ENCODE results near the gene UBE2D3.
A peak's percentile ranks its signal among the peaks of the same experiment; 100 is the strongest.
"Not testable (repeated sequence)": the region's sequence is repeated elsewhere in the genome, so short reads cannot be mapped to it uniquely, and the experiment has no call there.

The UBE2D3 gene

DNA sequence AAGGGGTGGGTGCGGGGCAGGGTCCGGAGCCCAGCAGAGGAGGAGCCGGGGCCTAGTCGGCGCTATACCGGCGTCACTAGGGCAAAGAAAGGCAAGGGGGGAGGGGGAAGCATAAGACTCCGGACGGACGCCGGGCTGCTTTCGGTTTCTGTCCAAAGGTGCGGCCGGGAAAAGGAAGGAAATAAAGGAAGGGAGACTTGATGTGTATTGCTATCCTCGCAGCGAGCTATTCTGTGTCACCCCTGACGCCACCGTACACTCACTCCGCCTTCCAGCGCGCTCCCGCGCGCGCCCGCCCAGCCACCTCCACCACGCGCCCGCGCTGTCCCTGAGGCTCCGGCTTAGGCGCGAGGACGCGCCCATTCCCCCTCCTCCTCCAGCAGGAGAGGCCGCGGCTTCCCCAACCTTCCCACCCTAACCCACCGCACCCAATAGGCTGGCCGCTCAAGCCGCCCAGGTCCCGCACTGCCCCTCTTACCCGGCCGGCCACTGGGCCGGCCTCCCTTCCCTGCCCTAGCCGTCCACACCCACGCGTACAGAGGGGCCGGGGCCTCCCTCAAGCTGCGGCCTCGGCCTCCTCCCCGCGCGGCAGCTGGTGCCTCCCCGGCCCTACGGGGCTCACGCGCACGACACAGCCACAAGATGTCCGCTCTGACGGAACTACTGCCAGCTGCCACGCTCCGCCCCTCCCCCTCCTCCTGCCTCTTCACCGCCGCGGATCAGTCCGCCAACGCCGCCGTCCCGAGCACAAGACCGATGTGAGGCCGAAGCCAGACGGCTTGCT, at the start of gene UBE2D3:
Gene UBE2D3, minus strand, starts transcription at position 662 of the 784 bp plus-strand sequence. CDS start 1,043 bp downstream, outside the sequence.
- DNase-seq: peak; percentile 96 to 99 (median 98)

DNA sequence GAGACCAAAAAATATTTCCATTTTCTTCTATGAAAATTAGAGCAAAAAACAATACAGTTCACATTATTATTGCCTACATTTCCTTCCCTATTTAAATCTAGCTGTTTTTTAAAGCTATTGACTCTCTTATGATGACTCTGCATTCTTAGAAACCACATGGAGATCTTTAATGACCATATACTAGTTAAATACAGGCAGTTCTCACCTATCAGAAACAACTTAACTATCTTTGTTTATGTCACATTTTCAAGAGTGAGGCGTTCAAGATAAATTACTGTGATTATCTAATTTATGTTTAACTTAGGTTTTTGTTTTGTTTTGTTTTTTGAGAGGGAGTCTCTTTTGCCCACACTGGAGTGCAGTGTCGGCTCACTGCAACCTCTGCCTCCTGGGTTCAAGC, 44.4 kb upstream of the UBE2D3 start:
- no peak for DNase-seq

GRCh38 chr4:102869569-102870197, 42.3 kb upstream of the UBE2D3 start:
- DNase-seq: no peak

- DNase-seq: peak; percentile 80 to 98 (median 98)
Observed at GRCh38 chr4:102868781-102869568, 41.6 kb upstream of the UBE2D3 start, which contains the start of gene CISD2. Gene CISD2, plus strand, starts transcription at chr4:102868992. Its CDS starts 93 bp downstream, at chr4:102869085.

GRCh38 chr4:102868153-102868780, 40.9 kb upstream of the UBE2D3 start:
- DNase-seq: no peak

DNA sequence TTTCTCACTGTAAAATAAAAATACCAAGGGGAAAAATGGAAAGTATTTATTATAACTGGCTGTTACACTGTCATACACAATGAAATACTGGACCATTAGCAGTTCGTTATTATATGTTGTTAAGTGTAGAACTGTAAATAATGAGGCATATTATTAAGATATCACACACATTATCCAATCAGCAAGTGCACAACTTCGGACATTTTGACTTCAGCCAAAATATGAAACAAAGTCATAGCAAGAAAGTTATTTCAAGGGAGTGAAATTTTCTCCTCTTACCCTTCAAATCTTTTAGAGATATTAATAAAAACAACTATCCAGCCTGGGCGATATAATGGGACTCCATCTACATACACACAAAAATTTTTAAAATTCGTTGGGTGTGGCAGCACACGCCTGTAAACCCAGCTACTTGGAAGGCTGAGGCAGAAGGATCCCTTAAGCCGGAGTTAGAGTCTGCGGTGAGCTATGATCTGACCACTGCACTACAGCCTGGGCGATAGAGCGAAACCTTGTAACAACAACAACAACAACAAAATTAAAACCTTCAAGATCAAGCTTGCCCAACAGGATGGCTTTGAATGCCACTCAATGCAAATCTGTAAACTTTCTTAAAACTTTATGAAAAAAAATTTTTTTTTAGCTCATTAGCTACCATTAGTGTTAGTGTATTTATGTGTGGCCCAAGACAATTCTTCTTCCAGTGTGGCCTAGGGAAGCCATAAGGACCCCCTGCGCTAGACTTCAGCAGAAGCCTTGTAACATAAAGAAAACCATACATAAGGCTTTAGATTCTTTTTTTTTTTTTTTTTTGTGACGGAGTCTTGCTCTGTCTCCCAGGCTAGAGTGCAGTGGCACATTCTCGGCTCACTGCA, 40.2 kb upstream of the UBE2D3 start:
- DNase-seq: peak in 2 of 3 experiments; percentile 6 to 52

DNA sequence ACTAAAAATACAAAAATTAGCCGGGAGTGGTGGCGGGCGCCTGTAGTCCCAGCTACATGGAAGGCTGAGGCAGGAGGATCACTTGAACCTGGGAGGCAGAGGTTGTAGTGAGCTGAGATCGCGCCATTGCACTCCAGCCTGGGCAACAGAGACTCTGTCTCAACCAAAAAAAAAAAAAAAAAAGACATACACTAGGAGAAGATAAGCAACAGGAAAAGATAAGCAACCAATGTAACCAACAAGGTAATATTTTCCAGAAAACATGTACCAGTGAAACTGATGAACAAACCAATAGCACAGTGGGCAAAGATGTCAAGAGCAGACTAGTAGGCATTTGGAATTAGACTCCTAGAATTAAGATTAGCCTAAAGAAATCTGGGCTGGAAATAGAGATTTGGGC, 38.0 kb upstream of the UBE2D3 start:
- not testable (repeated sequence) for DNase-seq

DNA sequence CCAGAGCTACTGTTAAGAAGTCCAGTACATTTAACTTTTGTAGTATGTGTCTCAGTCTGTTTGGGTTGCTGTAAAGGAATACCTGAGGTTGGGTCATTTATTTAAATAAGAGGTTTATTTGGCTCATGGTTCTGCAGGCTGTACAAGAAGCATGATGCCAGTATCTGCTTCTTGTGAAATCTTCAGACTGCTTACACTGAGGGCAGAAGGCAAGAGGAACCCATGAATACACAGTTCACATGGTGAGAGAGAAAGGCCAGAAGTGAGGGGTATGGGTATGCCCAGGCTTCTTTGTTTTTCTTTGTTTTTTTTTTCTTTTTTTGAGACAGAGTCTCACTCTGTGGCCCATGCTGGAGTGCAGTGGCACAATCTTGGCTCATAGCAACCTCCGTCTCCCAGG, 35.4 kb upstream of the UBE2D3 start:
- DNase-seq: no peak

- no peak for DNase-seq
Observed at GRCh38 chr4:102862016-102862415, 34.7 kb upstream of the UBE2D3 start.

DNA sequence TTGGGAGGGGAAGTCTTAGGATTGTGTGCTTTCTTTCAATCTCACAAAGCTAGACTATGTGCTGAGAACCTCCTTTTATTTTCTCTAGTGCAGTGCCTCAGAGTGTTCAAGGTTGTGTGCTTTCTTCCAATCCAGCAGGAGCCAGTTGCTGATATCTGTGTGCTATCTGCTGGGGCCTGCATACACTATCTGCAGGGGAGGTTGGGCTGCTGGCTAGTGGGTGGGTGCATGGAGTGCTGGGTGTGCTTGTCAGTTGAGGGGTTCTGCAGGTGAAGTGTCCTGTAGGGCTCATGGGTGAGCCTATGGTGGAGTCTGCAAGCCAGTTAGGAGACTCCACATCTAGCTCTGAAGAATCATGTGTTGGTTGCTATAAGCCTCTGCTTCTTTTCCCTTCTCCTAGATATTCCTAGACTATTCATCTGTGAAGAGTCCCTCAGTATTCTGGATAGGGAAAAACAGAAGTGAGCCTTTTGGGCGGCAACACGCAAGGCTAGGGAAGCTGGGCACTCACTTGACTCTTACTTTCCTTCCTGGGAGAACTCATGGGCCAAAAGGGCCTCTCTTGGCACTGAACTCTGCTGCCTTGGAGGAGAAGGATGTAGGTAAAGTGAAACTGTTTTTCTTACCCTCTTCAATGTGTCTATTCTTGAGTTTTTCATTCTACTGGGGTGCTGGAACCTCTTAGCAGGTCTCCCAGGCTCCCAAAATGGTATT, 33.4 kb upstream of the UBE2D3 start:
- no peak for DNase-seq

GRCh38 chr4:102858828-102859464, 31.6 kb upstream of the UBE2D3 start:
- no peak for DNase-seq

GRCh38 chr4:102850370-102850769, 23.0 kb upstream of the UBE2D3 start:
- no peak for DNase-seq

DNA sequence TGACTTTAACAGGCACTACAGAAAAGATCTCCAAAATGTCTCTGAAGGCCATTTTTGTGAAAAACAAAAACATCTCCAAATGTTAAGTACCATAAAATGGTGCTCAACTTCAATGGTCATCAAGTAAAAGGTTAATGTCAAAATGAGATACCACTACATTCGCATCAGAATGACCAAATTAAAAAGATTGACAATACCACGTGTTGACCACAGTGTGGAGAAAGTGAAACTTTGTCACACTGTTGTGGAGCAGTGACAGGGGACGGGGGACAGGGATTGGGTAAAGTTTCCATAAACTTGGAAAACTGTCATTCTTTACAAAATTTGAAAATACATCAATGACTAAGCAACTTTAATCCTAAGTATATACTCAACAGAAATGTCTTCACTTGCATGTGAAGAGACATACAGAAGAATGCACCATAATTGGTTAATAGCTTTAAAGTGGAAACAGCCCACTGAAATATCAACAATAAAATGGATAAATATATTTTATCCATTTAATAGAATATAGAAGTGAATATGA, 22.3 kb upstream of the UBE2D3 start:
- no peak for DNase-seq

GRCh38 chr4:102847687-102848086, 20.3 kb upstream of the UBE2D3 start:
- no peak for DNase-seq

DNA sequence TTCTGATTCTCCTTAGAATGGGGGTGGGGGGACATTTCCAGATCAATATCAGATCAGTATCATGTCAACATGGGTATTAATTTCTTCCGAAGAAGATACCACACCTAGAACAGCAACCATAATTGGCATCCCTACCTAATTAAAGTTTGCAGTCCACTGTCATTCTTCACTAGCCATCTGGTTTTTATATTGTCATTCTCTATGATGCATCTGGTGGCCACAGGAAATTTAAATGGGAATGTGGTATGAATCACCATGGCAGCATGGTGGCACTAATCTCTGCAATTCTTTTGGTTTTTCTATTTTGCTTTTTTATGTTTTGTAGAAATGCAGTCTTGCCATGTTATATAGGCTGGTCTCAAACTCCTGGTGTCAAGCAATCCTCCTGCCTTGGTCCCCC, 16.6 kb upstream of the UBE2D3 start:
- DNase-seq: no peak

GRCh38 chr4:102843273-102843672, 15.9 kb upstream of the UBE2D3 start:
- no peak for DNase-seq

DNA sequence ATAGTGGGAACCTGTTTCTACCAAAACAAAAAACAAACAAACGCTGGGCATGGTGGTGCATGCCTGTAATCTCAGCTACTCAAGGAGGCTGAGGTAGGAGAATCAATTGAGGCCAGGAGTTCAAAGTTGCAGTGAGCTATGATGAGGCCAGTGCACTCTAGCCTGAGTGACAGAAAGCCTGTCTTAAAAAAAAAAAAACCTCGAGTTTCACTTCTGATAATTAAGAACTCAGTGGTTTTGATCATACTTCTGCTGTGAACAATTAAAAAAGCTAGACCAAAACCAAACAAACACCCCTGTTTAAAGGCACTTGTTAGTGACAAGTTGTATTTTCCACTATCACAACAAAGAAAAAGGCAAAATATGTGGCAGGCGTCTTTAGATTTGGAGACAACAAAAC, 15.0 kb upstream of the UBE2D3 start:
- no peak for DNase-seq

- no peak for DNase-seq
Observed at GRCh38 chr4:102836596-102836995, 9.2 kb upstream of the UBE2D3 start.

GRCh38 chr4:102832667-102833066, 5.3 kb upstream of the UBE2D3 start:
- no peak for DNase-seq

- DNase-seq: no peak
Observed at GRCh38 chr4:102832105-102832504, 4.8 kb upstream of the UBE2D3 start.

DNA sequence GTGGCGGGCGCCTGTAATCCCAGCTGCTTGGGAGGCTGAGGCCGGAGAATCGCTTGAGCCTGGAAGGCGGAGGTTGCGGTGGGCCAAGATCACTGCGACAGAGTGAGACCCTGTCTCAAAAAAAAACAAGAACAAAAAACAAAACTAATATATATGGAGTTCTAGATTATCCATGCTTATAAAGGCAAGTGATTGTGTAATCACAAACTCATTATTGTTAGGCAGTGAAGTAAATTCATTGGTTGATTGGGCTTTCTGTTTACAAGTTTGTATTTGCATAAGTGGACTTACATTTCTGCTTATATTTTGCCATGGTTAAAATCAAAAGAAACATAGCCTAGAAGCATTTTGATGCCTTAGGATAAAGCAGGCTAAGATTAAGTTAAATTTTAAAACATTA, 2.5 kb upstream of the UBE2D3 start:
- DNase-seq: no peak

Data from NCI-H1417 (cell line).